ENCODE results near the gene FETUB.

- TF ChIP-seq CTCF (conservative IDR thresholded peaks at IDR 0.05; ENCODE audit: low read depth, low read length) (no peak), EZH2phosphoT487 (IDR thresholded peaks at IDR 0.05; ENCODE audit: borderline replicate concordance, low read length) (no peak), EZH2 (IDR thresholded peaks at IDR 0.05; ENCODE audit: low read length, unreplicated experiment) (no peak)
These were observed 8.7 kb downstream of the FETUB start for GRCh38 chr3:186648851-186649250.

Measured in PC-3 (cell line).